Kidney tubule cell (primary cell): Measurements from ENCODE around the gene RPL28.

ENCODE experiments used
- DNase-seq: peaks from one replicate; pipeline ENCODE4 v3.0.0-alpha.2; 2018; ENCODE audit warnings: low spot score

RPL28 gene

DNA sequence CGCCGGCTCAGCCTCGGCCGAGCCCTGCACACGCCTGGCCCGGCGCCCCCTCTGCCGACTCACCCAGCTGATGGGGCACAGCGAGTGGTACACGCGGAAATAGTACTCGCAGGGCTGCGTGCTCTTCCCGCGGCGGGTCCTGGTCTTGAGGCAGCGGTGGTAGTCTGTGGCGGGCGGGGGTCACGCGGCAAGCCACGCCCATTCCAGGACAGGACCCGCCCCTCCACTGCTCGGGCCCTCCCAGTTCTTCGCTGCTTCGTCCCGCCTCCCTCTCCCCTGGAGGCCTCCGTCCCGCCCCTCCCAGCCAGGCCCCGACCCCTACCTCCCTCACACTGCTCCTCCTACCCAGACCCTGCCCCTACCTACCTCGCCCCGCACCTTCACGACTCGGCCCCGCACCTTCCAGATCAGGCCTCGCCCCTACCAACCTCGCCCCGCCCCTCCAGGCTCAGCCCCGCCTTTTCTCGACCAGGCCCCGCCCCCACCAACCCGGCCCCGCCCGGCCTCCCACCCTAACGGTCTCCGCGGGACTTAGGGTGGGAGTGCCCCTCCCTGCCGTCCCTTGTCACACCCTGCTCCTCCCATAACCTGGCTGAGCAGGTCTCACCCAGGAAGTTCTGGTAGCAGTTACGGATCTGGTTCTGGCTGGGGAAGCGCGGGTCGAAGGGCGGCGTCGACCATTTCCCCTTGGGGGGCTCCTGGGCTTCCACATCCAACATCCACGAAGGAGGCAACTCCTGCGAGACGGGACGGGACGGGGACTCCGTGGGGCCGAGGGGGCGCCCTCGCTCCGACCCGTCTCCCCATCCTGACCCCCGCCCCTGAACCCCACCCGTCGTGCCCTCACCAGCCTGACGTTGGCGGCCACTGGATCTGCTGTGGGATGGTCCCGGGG lies 31.7 kb upstream of the RPL28 start:
- peak; percentile 56 for DNase-seq

DNA sequence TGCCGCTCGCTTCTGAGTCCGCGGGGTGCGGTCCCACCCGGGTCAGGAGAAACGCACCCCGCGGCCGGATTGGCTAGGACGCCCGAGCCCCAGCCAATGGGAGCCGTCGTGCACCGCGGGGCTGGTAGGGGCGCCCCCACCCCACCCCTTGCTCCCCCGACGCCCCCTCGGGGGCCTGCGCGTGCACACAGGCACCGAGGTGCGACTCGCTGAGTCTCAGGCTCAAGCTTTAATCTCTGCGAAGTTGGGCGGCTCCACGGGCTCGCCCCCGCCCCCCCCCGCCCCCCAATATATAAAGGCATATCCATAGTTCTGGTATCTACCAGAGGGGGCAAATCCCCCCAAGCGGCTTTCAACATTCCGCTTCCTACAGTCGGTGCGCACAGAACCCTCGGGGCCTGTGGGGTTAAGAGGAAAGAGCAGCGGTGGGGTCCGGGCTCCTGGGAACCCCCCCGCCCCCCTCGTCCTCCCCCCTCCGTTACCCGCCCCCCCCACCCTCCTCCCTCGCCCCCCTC lies 31.0 kb upstream of the RPL28 start, which contains the start of gene COX6B2:
Gene COX6B2 (minus strand): TSS at position 22 of the 515 bp plus-strand sequence. CDS start 198 bp downstream, outside the sequence.
- DNase-seq = no peak

DNA sequence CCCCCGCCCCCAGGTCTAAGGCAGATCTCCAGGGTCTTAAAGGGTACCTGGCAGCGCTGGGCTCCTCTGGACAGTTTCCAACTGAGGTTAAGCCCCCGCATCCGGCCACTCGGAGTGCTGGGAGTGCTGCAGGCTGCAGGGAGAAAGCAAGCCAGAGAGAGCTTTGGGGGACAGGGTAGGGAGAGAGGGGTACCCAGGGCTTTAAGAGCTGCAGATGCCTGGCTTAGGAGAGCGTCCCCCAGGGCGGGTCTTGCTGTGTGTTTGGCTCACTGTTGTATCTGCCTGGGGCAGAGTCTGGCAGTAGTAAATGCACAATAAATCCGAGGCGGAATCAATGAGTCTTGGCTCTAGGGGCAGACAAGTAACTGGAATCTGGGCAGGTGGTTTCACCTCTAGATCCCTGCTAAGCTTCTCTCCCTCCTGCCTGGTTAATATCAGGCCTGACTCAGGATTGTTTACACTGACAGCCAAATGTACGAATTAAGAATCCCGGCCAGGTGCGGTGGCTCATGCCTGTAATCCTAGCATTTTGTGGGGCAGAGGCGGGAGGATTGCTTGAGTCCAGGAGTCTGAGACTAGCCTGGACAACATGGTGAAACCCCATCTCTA lies 30.4 kb upstream of the RPL28 start:
- no peak for DNase-seq

DNA sequence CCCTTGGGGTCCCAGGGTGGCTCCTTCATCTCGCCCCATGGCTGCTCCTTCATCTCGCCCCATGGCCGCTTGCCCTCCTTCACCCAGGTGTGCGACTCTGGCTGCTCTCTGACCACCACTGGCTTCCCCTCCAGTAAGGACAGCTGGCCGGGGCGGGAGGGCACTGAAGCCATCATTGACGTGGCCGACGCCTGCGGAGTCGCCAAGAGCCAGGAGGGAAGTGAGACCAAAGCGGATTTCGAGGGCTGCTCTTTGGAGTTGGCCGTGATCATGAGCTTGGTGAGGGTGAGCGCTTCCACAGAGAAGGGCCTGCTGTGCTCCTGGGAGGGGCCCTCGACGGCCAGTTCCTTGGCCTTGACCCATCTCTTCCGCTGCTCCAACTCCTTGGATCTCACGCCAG lies 27.2 kb upstream of the RPL28 start:
- no peak for DNase-seq

DNA sequence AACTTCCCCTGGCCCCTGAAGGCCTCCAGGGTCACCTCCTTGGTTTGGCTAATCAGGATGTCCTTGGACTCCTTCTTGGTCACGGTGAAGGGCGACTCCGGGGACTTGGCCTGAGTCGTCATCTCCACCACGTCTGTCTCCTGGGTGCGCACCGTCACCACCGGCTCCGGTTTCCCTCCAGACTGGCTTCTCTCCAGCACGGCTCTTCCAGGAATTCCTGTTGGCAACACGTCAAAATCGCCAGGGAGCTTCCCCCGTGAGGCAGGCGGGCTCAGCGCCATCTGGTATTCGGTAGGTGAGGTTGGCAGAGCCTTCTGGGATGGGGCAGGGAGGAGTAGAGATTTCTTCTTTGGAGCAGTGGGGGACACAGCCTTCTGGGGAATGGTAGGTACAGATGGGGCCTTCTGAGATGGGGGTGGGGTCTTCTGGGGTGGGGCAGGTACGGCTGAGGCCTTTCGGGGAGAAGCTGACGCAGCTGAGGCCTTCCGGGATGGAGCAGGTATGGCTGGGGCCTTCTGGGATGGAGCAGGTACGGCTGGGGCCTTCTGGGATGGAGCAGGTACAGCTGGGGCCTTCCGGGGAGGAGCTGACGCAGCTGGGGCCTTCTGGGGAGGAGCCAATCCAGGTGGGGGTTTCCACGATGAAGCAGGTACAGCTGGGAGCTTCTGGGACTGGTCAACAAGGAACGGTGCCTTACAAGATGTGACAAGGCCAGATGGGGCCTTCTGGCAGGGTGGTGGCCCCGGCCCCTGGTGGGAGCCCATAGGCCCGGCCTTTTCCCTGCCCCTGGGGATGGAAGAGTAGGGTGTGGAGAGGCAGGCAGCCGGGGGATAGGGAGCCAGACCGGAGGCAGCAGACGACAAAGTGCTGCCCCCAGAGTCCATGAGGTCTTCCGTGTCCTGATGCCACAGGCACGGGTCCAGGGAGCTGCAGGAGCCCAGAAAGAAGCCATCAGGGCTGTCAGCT lies 26.5 kb upstream of the RPL28 start:
- peak; percentile 34 for DNase-seq

DNA sequence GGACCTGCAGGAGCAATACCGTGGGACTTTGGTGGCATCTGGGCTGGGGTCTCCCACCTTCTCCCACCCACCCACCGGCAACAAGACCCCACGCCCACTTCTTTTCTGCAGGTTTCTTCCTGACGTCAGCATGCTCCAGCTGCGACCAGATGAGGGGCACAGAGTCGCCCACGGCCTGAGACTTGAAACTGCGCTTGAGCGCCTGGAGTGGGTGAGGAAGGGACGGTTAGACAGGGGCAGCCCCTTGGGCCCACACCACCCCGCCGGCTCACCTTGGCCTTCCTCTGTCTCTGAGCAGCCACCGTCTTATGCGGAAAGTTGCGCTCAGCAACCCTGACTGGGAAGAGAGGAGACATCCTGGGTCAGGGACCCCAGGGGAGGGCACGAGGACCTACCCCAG lies 24.8 kb upstream of the RPL28 start:
- no peak for DNase-seq

DNA sequence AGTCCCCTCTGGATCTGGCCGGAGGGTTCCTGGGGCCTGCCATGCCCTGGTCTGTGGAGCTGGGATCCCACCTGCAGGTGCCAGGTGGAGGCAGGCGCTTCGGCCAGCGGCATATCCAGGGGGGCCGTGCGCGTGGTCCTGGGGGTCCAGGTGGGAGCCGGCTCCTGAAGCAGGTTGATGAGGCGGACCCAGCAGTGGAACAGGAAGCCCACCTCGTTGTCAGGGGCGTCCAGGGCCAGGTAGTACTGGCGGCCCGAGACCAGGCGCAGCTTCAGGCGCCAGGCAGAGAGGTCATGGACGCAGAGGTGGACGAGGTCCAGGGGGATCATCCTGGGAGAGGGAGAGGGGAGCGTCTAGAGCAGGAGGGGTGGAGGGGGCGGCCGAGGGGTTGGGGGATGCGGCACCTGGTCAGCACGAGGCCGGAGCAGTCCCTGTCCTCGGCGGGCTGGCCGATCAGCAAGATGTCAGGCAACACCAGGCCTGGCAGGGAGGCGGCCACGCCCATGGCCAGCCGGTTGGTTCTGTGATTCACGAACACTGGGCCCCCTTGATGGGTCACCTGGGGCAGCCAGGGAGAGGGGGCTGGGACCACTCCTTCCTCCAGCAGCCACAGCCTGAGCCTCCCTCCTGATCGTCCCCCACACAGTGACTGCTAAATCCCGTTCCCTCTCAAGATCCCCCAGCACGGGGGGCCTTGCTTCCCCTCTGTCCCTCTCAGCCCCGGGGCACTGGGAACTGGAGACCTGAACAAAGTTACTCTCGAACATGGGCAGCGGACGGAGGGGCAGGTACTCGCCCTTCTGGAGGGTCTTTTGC lies 23.4 kb upstream of the RPL28 start:
- no peak for DNase-seq

DNA sequence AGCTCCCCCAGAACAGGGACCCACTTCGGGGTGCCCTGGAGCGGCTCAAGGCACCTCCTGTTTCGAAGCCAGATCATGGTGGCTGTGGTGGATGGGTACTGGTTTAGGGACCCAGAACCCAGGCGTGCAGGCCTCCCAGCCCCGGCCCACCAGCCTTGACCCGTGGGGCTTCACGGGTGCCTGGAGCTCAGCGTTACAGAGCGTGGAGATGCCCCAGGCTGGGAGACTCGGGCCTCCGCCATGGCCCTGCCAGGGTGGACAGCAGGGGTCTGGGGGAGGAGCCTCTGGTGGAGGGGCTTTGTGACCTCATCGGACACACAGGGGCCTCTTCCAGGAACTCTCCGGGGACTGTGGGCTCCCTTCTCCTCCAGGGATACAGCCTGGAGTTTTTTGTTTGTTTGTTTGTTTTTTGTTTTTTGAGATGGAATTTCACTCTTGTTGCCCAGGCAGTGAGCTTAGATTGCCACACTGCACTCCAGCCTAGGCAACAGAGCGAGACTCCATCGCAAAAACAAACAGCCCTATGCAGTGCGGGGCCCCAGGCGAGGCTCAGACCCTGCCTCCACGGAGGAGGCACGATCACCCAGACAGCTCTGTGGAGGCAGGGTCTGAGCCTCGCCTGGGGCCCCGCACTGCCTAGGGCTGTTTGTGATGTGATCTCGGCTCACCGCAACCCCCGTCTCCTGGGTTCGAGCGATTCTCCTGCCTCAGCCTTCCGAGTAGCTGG lies 22.6 kb upstream of the RPL28 start, which contains the start of gene GARIN5B:
Gene GARIN5B (minus strand): TSS at position 271 of the 727 bp plus-strand sequence. CDS start 194 bp downstream, at position 77.
- peak; percentile 28 for DNase-seq

DNA sequence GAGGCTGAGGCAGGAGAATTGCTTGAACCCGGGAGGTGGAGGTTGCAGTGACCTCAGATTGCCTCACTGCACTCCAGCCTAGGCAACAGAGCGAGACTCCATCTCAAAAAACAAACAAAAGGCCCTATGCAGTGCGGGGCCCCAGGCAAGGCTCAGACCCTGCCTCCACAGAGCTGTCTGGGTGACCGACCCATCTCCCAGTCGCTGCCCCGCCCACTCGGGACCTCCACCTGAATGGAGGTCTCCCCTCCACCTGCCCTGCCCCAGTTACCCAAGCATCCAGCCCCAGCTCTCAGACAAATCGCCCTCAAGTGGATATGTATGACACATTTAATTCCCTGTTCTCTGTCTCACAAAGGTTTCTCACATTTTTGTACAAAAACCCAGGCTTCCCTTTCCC lies 20.5 kb upstream of the RPL28 start:
- DNase-seq = no peak

DNA sequence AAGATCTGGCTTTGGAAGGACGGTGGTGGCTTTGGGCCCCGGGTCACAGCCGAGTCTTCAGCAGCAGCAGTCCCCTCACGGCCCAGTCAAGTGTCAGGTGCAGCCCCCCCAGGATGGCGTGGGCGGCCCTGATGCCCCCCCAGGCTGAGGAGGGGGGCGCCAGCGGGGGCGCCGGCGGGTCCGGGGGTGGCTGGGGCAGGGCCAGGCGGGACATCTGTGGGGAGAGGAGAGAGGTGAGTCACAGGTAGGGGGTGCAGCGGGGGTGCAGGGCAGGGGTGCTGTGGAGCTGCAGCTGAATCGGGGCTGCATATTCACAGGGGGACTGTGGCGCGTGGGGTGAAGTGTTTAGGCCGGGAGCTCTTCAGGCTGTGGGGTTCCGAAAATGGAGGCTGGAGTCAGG lies 19.8 kb upstream of the RPL28 start:
- no peak for DNase-seq

DNA sequence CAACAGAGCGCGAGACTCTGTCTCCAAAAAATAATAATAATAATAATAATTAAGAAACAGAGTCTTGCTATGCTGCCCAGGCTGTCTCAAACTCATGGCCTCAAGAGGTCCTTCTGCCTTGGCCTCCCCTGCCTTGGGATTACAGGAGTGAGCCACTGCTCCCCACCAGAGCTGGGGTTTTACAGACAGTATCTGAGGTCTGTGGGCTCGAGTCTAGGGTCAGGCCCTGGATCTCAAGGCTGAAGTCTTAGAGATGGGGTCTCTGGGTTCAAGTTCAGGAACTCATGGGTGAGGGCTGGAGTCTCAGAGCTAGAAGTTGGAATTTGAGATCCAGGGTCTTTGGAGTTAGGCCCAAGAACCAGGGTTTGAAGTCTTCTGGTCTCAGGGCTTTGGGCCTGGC lies 18.9 kb upstream of the RPL28 start:
- no peak for DNase-seq

DNA sequence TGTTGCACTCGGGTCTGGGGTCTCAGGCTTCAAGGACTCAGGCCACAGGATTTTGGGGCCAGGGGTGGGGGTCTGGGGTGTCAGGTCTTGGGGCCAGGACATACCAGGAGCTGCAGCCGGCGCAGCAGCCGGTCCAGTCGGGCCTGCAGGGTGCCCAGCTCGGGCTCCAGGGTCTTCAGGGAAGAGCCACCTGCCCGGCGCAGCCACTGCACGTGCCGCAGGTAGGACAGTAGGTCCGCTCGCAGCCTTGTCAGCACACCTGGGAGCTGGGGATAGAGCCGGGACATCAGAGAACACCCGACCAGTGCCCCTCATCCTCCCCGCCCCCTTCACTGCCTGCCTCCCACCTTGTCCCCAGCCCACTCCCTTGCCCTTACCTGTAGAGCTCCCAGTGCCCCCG lies 17.6 kb upstream of the RPL28 start:
- no peak for DNase-seq

DNA sequence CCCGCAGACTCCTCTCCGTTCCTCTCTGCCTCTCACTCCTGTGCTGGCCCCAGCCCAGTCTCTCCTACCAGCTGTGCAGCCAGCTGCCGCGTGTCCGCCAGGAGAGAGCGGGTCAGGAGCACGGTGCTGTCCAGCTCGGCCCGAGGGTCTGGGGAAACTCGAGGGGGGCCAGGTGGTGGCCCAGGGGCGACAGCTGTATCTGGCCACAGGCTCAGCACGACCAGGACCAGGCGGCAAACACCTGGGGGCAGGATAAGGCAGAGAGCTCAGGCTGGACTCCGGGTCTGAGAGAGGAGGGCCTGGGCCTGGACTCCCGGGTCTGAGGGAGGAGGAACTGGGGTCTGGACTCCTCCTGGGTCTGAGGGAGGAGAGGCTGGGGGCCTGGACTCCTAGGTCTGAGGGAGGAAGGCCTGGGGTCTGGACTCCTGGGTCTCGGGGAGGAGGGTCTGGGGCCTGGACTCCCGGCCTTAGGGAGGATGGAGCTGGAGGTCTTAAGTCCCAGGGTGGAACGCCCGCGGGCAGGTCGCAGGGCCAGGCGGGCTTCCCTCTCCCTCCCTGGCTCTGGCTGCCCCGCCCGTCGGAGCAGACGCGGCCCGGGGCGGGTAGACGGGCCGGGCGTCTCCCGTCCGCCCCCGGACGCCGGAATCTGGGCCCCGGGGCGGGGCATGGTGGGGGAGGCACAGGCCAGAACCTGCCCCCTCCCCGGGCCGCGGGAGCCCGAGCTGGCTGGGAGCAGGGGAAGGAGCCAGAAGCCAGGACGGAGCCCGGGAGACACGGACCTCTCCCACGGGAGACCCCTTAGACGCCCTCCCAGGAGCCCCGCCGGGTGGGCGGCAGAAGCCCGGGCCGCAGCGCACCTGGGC lies 16.8 kb upstream of the RPL28 start:
- DNase-seq = peak; percentile 63

DNA sequence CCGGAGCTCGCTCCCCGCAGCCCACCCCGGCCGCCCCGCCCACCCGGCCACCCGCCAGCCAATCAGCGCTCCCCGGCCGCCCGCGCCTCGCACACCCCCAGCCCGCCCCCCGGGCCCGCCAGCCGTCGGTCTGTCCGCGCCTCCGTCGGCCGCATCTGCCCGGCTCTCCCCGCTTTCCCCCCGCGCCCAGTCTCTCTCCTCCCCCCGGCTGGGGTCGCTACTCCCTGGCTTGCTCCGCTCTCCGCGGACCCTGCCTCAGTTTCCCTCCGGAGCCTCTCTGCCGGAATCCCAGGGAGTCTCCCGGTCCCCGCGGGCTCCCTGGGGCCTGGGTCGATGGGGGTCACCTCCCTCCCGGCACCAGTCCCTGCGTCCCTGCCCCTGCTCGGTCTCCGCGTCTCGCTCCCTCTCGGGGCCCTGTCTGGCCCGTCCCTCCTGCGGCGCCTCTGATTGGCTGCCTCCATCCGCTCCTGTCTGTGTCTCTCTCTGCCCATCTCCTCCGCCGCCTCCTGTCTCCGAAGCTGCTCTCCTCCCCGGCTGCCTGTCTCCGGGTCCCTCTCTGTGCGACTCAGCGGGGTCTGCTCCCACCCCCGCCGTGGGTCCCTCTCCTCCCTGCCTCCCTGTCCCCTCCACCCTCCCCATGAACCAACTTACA lies 16.0 kb upstream of the RPL28 start:
- DNase-seq = peak; percentile 74

DNA sequence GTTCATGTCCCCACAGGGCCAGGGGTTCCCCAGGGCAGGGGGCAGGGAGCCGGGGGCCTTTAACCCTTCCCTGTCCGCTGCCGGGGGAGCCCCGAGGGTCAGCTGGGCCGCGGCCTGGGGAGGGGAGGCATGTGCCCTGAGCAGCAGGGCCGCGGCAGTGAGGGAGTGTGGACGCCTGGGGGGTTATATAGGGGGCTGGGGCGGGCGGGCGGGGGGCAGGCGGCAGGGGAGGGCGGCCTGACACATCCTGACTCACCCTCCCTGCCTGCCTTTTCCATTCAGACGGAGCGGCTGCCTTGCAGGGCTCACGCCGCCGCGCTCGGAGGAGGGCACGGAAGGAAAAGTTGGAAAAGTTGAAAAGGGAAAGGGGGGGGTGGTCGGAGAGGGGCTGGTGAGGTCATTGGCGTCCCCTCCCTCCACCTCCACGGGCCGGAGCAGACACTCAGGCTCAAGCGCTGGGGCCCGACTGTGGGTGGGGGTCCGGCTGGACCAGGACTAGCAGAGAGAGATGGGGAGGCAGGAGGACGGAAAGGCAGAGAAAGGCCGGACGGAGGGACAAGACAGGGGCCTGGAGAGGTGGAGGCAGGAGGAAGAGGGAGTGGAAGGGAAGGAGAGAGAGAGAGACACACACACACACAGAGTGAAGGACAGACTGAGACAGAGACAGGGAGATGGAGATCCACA lies 15.3 kb upstream of the RPL28 start, which contains the start of gene IL11:
Gene IL11 (minus strand): TSS at position 159 of the 684 bp plus-strand sequence. CDS start 153 bp downstream, at position 6.
- peak; percentile 87 for DNase-seq

DNA sequence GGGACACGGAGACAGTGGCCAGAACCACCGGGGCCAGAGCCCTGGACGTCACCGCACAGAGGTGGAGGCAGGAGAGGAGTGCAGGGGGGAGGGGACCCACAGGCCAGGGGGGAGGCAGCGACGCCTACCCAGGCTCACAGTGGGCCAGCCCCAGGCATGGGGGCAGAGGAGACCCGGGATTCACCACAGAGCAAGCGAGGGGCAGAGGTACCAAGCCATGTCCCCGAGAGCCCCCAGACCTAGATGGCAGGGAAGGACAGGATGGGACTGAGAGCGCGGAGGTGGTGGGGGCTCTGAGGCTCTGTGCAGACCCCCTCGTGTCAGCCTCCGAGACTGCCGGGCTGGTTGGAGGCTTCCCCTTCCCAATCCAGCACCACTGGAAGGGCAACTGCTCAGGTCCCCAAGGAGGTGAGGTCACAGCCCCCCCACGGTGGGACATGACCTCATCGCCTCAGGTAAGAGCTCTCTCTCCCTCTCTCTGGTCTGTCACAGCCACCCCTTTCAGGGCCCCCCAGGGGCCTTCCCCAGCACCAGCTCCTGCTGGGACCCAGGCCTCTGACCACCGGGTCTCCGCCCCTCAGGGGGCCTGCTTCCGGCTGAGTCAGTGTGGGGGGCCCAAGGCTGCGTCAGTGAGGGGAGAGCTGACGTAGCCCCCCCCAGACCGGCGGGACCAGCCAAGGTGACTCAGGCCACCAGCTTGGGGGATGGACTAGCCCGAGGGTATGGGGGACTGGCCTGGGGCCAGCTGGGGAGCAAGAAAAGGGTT lies 13.2 kb upstream of the RPL28 start:
- peak; percentile 89 for DNase-seq

DNA sequence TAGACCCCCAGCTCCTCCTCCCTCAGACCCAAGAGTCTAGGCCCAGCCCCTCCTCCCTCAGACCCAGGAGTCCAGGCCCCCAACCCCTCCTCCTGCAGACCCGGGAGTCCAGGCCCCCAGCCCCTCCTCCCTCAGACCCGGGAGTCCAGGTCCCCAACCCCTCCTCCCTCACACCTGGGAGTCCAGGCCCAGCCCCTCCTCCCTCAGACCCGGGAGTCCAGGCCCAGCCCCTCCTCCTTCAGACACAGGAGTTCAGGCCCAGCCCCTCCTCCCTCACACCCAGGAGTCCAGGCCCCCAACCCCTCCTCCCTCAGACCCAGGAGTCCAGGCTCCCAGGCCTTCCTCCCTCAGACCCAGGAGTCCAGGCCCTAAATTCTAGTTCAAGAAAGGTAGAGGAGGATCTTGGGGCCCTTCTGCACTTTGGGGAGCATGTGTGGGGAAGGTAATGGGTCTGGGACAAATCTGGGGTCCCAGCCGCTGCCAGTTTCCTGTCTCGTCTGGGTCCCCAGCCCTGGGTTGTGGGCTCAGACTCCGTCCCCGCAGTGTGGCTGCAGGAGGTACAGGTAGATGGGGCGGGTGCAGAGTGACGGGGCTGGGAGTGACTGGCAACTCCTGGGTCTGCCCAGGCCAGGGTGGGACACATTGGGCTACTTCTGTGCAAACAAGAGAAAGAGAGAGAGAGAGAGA lies 12.3 kb upstream of the RPL28 start:
- DNase-seq = peak; percentile 54
